Measurements from ENCODE around the gene ZNF423. TPM values are rescaled to one million over a fixed set of nuclear protein-coding genes. Genes with fewer than 3 reads are reported as not detected.

The ZNF423 gene
- polyA plus RNA-seq, 1 experiment = 0.11 TPM

- no peak overlapping the region for H3K4me3 ChIP-seq (ENCODE audit: low read depth, low read length)
These were observed 201.5 kb downstream of the ZNF423 start for GRCh38 chr16:49654425-49654824.

GRCh38 chr16:49653577-49653976 lies 202.3 kb downstream of the ZNF423 start:
- POLR2A ChIA-PET = no interaction called here
- peaks cover 6% of the 10 kb centered on the region for H3K27me3 ChIP-seq (ENCODE audit: control insufficient read depth, insufficient read depth, low read length)
- no peak for TF ChIP-seq CTCF (IDR thresholded peaks at IDR 0.05; ENCODE audit: low read depth, low read length)
- DNase-seq (ENCODE audit: low read depth, low spot score) = no peak
- no peak overlapping the region for H3K4me3 ChIP-seq (ENCODE audit: low read depth, low read length)
- H3K27ac ChIP-seq (ENCODE audit: low read depth, low read length) = no peak overlapping the region
- CTCF ChIA-PET = interaction anchor here (1.3 kb wide), 1 partner anchor 9 kb away, joined by 11 read pairs; no protein-coding TSS in a partner anchor
- H3K9me3 ChIP-seq (ENCODE audit: control insufficient read depth, insufficient read depth, low read length) = no peaks in the 10 kb centered on the region

More at GRCh38 chr16:49654425-49654824, 201.5 kb downstream of the ZNF423 start:
- Histone ChIP-seq H3K27ac (ENCODE audit: low read depth, low read length) (no peak overlapping the region), H3K27me3 (ENCODE audit: control insufficient read depth, insufficient read depth, low read length) (peaks cover 6% of the 10 kb centered on the region), H3K9me3 (ENCODE audit: control insufficient read depth, insufficient read depth, low read length) (no peaks in the 10 kb centered on the region)
- no peak for DNase-seq (ENCODE audit: low read depth, low spot score)
- POLR2A ChIA-PET = no interaction called here
- no peak for TF ChIP-seq CTCF (IDR thresholded peaks at IDR 0.05; ENCODE audit: low read depth, low read length)
- CTCF ChIA-PET = interaction anchor here (0.9 kb wide), 1 partner anchor 370 kb away, joined by 4 read pairs; the partner anchor contains the start of gene CNEP1R1

GRCh38 chr16:49653173-49653570 lies 202.7 kb downstream of the ZNF423 start:
- CTCF ChIA-PET = interaction anchor here (1.3 kb wide), 1 partner anchor 9 kb away, joined by 11 read pairs; no protein-coding TSS in a partner anchor
- no peak for DNase-seq (ENCODE audit: low read depth, low spot score)
- Histone ChIP-seq H3K27ac (ENCODE audit: low read depth, low read length) (no peak overlapping the region), H3K27me3 (ENCODE audit: control insufficient read depth, insufficient read depth, low read length) (peaks cover 6% of the 10 kb centered on the region), H3K9me3 (ENCODE audit: control insufficient read depth, insufficient read depth, low read length) (peaks cover 2% of the 10 kb centered on the region), H3K4me3 (ENCODE audit: low read depth, low read length) (no peak overlapping the region)
- POLR2A ChIA-PET = no interaction called here
- no peak for TF ChIP-seq CTCF (IDR thresholded peaks at IDR 0.05; ENCODE audit: low read depth, low read length)

DNA sequence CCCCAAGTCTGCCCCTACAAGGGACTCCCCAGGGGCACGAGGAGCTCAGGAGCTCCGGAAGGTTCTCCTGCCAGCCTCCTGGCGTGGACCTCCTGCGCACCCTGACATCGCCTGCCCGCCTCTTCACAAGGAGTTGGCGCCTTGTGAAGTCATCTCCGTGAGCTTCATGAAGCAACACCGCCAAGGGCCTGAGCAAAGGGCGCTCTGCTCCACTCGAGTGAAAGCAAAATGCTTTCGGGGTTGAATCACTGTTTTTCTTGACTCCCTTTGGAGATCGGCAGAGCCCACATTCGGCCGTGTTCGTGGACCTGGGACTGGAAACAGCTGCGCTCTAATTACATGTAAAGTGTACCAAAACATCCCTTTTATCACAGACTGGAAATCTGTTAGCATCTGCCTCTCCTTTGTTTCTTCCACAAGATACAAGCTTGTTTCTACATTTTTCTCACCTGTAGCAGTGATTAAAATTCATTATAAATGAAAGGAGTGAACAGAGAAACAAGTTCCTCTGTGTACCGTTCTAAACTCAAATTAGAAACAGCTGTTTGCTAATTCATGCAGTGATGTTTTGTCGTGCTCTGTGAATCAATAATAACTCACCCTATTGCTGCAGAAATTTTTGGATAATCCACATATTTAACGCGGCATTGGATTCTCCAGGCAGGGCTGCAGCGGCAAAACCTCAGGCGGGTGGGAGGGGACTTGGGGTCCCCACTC lies 203.3 kb downstream of the ZNF423 start:
- Histone ChIP-seq H3K27ac (ENCODE audit: low read depth, low read length) (no peak overlapping the region), H3K27me3 (ENCODE audit: control insufficient read depth, insufficient read depth, low read length) (peaks cover 6% of the 10 kb centered on the region), H3K4me3 (ENCODE audit: low read depth, low read length) (no peak overlapping the region), H3K9me3 (ENCODE audit: control insufficient read depth, insufficient read depth, low read length) (peaks cover 4% of the 10 kb centered on the region)
- ChIA-PET CTCF (interaction anchor here (0.9 to 1.3 kb wide), 2 partner anchors 8 to 557 kb away, joined by 3 to 11 read pairs; no protein-coding TSS in a partner anchor), POLR2A (interaction anchor here (0.6 kb wide), 1 partner anchor 13 kb away, joined by 3 read pairs; no protein-coding TSS in a partner anchor)
- DNase-seq (ENCODE audit: low read depth, low spot score) = no peak
- TF ChIP-seq CTCF (IDR thresholded peaks at IDR 0.05; ENCODE audit: low read depth, low read length) = no peak

DNA sequence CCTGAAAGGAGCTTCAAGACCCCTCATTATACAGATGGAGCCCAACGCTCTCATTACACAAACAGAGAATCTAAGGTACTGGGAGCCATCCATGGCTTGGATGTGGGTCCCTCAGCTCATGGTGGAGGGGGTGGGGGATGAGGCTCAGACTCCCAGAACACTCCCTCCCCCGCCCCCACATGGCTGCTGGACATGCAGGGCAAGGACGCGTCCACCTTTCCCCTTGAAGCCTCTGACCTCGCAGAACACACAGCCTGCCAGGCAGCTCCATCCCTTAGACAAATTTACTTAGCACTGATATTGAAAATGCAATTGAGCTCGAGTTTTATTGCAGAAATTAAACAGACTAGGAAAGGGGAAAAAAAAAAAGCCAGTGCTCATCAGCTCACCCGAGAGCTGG lies 203.9 kb downstream of the ZNF423 start:
- POLR2A ChIA-PET = no interaction called here

More for the DNA sequence above, 203.9 kb downstream of the ZNF423 start:
- peaks cover 6% of the 10 kb centered on the region for H3K27me3 ChIP-seq (ENCODE audit: control insufficient read depth, insufficient read depth, low read length)
- DNase-seq (ENCODE audit: low read depth, low spot score) = no peak
- H3K4me3 ChIP-seq (ENCODE audit: low read depth, low read length) = no peak overlapping the region
- CTCF ChIA-PET = interaction anchor here (0.9 to 1.3 kb wide), 2 partner anchors 8 to 558 kb away, joined by 3 to 11 read pairs; no protein-coding TSS in a partner anchor
- peaks cover 9% of the 10 kb centered on the region for H3K9me3 ChIP-seq (ENCODE audit: control insufficient read depth, insufficient read depth, low read length)
- no peak for TF ChIP-seq CTCF (IDR thresholded peaks at IDR 0.05; ENCODE audit: low read depth, low read length)
- H3K27ac ChIP-seq (ENCODE audit: low read depth, low read length) = no peak overlapping the region
